Heart left ventricle (tissue), 13 donors: ENCODE results near the gene TADA2A.

ENCODE experiments used
- CTCF ChIP-seq, 12 donors: fragments of 200-600 bp; sonication (generic) in 4 of 12; IDR thresholded peaks; one replicate each; pipeline versions ENCODE4 v1.5.0 to v1.8.0; 2018 to 2022; ENCODE audit warnings: antibody characterized with exemption in 12 of 12, mild to moderate bottlenecking in 5 of 12
- POLR2A ChIP-seq, 2 donors: fragments of 450-650 bp; IDR thresholded peaks; one replicate each; pipeline ENCODE4 v1.6.1; 2017; ENCODE audit warnings: antibody characterized with exemption in 2 of 2, mild to moderate bottlenecking in 2 of 2, moderate library complexity in 2 of 2
- donor health status: ischemic (EF 13 %, LVEDD 7.1; RV severe dilation, severe dysfunction).
- donor health status: DM: no; HTN: yes; CAD: no.
- donor health status: DM: no; HTN: no; CAD: no.
- donor health status: ischemic (EF 25% LVEDD 6.9; RV normal size, moderate dysfunction).
- donor health status: ischemic (EF 25% LVEDD 5.7; RV mildly dilated, moderate dysfunction).
- donor health status: ischemic (EF 35%, LVEDD 5.7; RV mildly dilated, moderate dysfunction).
- donor health status: nonischemic (EF 11% LVEDD 7.7; RV severe dilation, severe dysfunction).
- donor health status: DM: yes; HTN: yes; CAD: no.
- donor health status: PGD.
- donor health status: ischemic (EF 29% LVEDD 5.4; RV normal size, mild dysfunction).
- donor health status: nonischemic (EF 23%, LVEDD 6.1; RV moderate dilation, normal function).

GRCh38 chr17:37505333-37505732 lies 98.6 kb downstream of the TADA2A start:
- no peak for TF ChIP-seq CTCF (IDR thresholded peaks at IDR 0.05)
- TF ChIP-seq POLR2A (IDR thresholded peaks at IDR 0.05), result no peak
